Keratinocyte (primary cell): ENCODE results near the gene KAT6B. TPM values are rescaled to one million over a fixed set of nuclear protein-coding genes. Genes with fewer than 3 reads are reported as not detected.

Experiments used
- DNase-seq: peaks from one replicate; pipeline ENCODE4 v3.0.0-alpha.2; 2011; ENCODE audit warnings: low read depth, missing footprints, low spot score
- FAIRE-seq: peaks from 2 replicates; lab custom pipeline; 2011; peaks lifted over from hg19 to GRCh38; lab: Jason Lieb, UNC
- H2AFZ ChIP-seq: 2 replicates; pipeline ENCODE4 v1.6.0; 2012; ENCODE audit warnings: low read length, control low read depth, inconsistent platforms; ENCODE audit not compliant: control insufficient read depth
- H3K27ac ChIP-seq: 2 replicates; pipeline ENCODE4 v1.5.1; 2011; ENCODE audit warnings: low read length; ENCODE audit not compliant: control insufficient read depth, insufficient read depth
- H3K27me3 ChIP-seq: 3 replicates; pipeline ENCODE4 v1.6.0; 2011; ENCODE audit warnings: low read length; ENCODE audit not compliant: control insufficient read depth, insufficient read depth; ENCODE audit errors: extremely low read depth
- H3K36me3 ChIP-seq, 2 experiments: 2 replicates in 1 of 2; 3 replicates in 1 of 2; pipeline ENCODE4 v1.5.1; 2011; ENCODE audit warnings: low read length in 2 of 2, mild to moderate bottlenecking in 1 of 2; ENCODE audit not compliant: control insufficient read depth in 2 of 2, insufficient read depth in 2 of 2; ENCODE audit errors: extremely low read depth in 1 of 2
- H3K4me1 ChIP-seq: 3 replicates; pipeline ENCODE4 v1.5.1; 2011; ENCODE audit warnings: low read length; ENCODE audit not compliant: control insufficient read depth, insufficient read depth; ENCODE audit errors: extremely low read depth
- H3K4me2 ChIP-seq: 3 replicates; pipeline ENCODE4 v1.6.0; 2011; ENCODE audit warnings: low read depth, low read length; ENCODE audit not compliant: control insufficient read depth, insufficient read depth; ENCODE audit errors: extremely low read depth
- H3K4me3 ChIP-seq, 3 experiments: fragments of 200-600 bp in 1 of 3; sonication (generic) in 1 of 3; 2 replicates in 2 of 3; 3 replicates in 1 of 3; pipeline ENCODE4 v1.5.1; 2011 to 2016; ENCODE audit warnings: low read length in 3 of 3, mild to moderate bottlenecking in 3 of 3, control low read depth in 2 of 3, inconsistent platforms in 1 of 3, low read depth in 1 of 3, mixed read lengths in 1 of 3, mixed run types in 1 of 3, moderate library complexity in 1 of 3; ENCODE audit not compliant: control insufficient read depth in 2 of 3, insufficient read depth in 2 of 3; ENCODE audit errors: extremely low read depth in 1 of 3
- H3K79me2 ChIP-seq: 2 replicates; pipeline ENCODE4 v1.6.0; 2012; ENCODE audit warnings: low read length; ENCODE audit not compliant: control insufficient read depth, insufficient read depth
- H3K9ac ChIP-seq: 3 replicates; pipeline ENCODE4 v1.6.0; 2011; ENCODE audit warnings: low read length; ENCODE audit not compliant: control insufficient read depth, insufficient read depth; ENCODE audit errors: extremely low read depth
- H3K9me1 ChIP-seq: 3 replicates; pipeline ENCODE4 v1.6.0; 2011; ENCODE audit warnings: low read length; ENCODE audit not compliant: control insufficient read depth, insufficient read depth; ENCODE audit errors: extremely low read depth
- H3K9me3 ChIP-seq: 2 replicates; pipeline ENCODE4 v1.5.1; 2012; ENCODE audit warnings: low read depth, low read length; ENCODE audit not compliant: control insufficient read depth
- H4K20me1 ChIP-seq: 3 replicates; pipeline ENCODE4 v1.6.0; 2011; ENCODE audit warnings: low read length; ENCODE audit not compliant: control insufficient read depth, insufficient read depth; ENCODE audit errors: extremely low read depth
- CTCF ChIP-seq, 3 experiments: IDR thresholded peaks in 1 of 3; conservative IDR thresholded peaks in 1 of 3; optimal IDR thresholded peaks in 1 of 3; 2 replicates in 2 of 3; 3 replicates in 1 of 3; pipeline versions ENCODE3 to v1.5.1; 2011; ENCODE audit warnings: low read length in 3 of 3, mild to moderate bottlenecking in 3 of 3, moderate library complexity in 2 of 3, control low read depth in 1 of 3, inconsistent platforms in 1 of 3; ENCODE audit not compliant: insufficient read depth in 2 of 3; ENCODE audit errors: extremely low read depth in 1 of 3
- EZH2 ChIP-seq: IDR thresholded peaks from one replicate; pipeline ENCODE4 v1.6.1; 2012; ENCODE audit warnings: inconsistent platforms, mild to moderate bottlenecking, low read length, moderate library complexity
- dilution Hi-C: fragments of 300-500 bp; cut with MboI; formaldehyde crosslinking; loops from one replicate; pipeline ENCODE4 v1.7.0; 2020; ENCODE audit warnings: low sequenced_read_pairs; ENCODE audit not compliant: extremely low pct_ligation_motif_present
- polyA plus RNA-seq, 5 experiments: library from polyadenylated mRNA; depleted of rRNA in 3 of 5; stranded (reverse) in 3 of 5; stranded (forward) in 1 of 5; unstranded in 1 of 5; fragments of >200 nt; gene quantifications; 1 replicate in 1 of 5; 2 replicates in 3 of 5; 3 replicates in 1 of 5; pipeline versions ENCODE4 v1.2.1 to v1.2.3, GENCODE V29; 2011 to 2012; ENCODE audit warnings: missing spikeins in 2 of 5, low read depth in 1 of 5, low replicate concordance in 1 of 5

The KAT6B gene
- polyA plus RNA-seq, 1 donor (not counting 4 experiments of a cell fraction or from before 2014, with no cell fraction given), result 2.9 TPM

GRCh38 chr10:74968667-74969061 lies 142.3 kb downstream of the KAT6B start:
- H4K20me1 ChIP-seq, result no peaks in the 10 kb centered on the region
- no peaks in the 10 kb centered on the region for H3K9me3 ChIP-seq
- H3K27ac ChIP-seq, result no peak overlapping the region
- H3K4me2 ChIP-seq, result no peak overlapping the region
- FAIRE-seq, result no peak
- dilution Hi-C loops, result no loop called here
- no peaks in the 10 kb centered on the region for H3K27me3 ChIP-seq
- no peaks in the 10 kb centered on the region for H3K4me1 ChIP-seq
- peaks cover 0 to 1% of the 10 kb centered on the region in 2 experiments for H3K36me3 ChIP-seq
- no peak for DNase-seq
- H2AFZ ChIP-seq, result no peak overlapping the region
- H3K4me3 ChIP-seq, result no peak overlapping the region
- no peaks in the 10 kb centered on the region for H3K79me2 ChIP-seq
- H3K9me1 ChIP-seq, result no peaks in the 10 kb centered on the region
- H3K9ac ChIP-seq, result no peak overlapping the region
- TF ChIP-seq EZH2 (no peak), CTCF (optimal IDR thresholded peaks at IDR 0.05 in 1 of 3, IDR thresholded peaks at IDR 0.05 in 1 of 3, conservative IDR thresholded peaks at IDR 0.05 in 1 of 3; ENCODE audit: extremely low read depth in 1 of 3, insufficient read depth in 2 of 3, low read length in 3 of 3) (no peak)

- DNase-seq (no peak), FAIRE-seq (no peak)
- H4K20me1 ChIP-seq, result no peaks in the 10 kb centered on the region
- TF ChIP-seq EZH2 (no peak), CTCF (optimal IDR thresholded peaks at IDR 0.05 in 1 of 3, IDR thresholded peaks at IDR 0.05 in 1 of 3, conservative IDR thresholded peaks at IDR 0.05 in 1 of 3; ENCODE audit: extremely low read depth in 1 of 3, insufficient read depth in 2 of 3, low read length in 3 of 3) (no peak)
- dilution Hi-C loops, result no loop called here
- H3K36me3 ChIP-seq, result peaks cover 0 to 1% of the 10 kb centered on the region in 2 experiments
- H3K9me1 ChIP-seq, result no peaks in the 10 kb centered on the region
- no peaks in the 10 kb centered on the region for H3K9me3 ChIP-seq
- H3K27me3 ChIP-seq, result no peaks in the 10 kb centered on the region
- no peaks in the 10 kb centered on the region for H3K4me1 ChIP-seq
- no peak overlapping the region for H2AFZ ChIP-seq
- H3K27ac ChIP-seq, result no peak overlapping the region
- no peak overlapping the region for H3K4me2 ChIP-seq
- no peak overlapping the region for H3K9ac ChIP-seq
- H3K4me3 ChIP-seq, result no peak overlapping the region
- no peaks in the 10 kb centered on the region for H3K79me2 ChIP-seq
Observed at GRCh38 chr10:74969093-74969492, 142.7 kb downstream of the KAT6B start.
